Measurements from ENCODE around the gene TCF12.
A peak's percentile ranks its signal among the peaks of the same experiment; 100 is the strongest.
"Not testable (repeated sequence)": the region's sequence is repeated elsewhere in the genome, so short reads cannot be mapped to it uniquely, and the experiment has no call there.

The TCF12 gene

DNA sequence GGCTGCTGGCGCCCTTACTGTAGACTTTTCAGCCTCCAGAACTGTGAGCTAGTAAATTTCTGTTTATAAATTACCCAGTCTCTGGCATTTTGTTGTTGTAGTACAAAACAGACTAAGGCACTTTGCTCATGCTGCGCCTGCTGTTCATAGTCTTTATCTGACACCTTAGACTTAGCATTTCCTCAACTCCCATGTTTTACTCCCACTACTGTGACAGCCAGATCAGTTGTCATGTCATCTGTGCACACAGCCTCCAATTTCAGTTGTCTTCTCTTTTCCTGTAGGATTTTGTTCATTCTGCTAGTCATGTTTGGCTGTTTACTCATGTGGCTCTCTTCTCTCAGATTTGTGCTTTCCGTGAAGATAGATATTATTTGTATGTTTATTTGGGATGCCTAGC is 62.0 kb downstream of the TCF12 start:
- no peak for DNase-seq

DNA sequence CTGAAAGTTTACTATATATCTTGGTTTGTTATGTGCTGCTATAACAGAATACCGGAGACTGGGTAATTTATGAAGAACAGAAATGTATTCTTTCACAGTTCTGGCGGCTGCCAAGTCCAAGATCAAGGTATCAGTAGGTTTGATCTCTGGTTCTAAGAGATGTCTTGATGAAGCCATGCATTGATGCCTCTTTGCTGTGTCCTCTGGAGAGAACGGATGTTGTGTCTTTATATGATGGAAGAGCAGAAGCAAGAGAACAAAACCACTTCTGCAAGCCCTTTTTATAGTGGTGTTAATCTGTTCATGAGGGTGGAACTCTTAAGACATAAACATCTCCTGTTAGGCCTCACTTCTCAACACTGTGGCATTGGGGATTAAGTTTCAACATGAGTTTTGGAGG is 62.7 kb downstream of the TCF12 start:
- DNase-seq, result no peak

DNA sequence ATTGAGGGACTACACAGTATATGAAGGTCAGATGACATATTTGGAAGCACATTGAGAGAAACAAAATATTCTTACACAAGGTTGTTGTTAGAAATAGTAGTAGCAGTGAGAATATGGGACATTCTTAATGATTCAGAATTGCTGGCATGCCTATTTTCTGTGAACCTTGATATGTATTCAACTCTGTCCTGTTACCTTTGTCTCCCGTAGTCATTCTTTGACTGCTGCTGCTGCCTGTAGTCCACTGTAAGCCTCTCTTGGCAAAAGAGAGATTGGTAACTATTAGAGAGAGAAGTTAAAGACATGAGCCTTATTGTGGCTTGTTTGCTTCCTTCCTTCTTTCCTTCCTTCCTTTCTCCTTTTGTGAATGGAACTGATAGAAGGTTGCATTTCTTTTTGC is 64.5 kb downstream of the TCF12 start:
- peak in 1 of 2 experiments; percentile 16 for DNase-seq

DNA sequence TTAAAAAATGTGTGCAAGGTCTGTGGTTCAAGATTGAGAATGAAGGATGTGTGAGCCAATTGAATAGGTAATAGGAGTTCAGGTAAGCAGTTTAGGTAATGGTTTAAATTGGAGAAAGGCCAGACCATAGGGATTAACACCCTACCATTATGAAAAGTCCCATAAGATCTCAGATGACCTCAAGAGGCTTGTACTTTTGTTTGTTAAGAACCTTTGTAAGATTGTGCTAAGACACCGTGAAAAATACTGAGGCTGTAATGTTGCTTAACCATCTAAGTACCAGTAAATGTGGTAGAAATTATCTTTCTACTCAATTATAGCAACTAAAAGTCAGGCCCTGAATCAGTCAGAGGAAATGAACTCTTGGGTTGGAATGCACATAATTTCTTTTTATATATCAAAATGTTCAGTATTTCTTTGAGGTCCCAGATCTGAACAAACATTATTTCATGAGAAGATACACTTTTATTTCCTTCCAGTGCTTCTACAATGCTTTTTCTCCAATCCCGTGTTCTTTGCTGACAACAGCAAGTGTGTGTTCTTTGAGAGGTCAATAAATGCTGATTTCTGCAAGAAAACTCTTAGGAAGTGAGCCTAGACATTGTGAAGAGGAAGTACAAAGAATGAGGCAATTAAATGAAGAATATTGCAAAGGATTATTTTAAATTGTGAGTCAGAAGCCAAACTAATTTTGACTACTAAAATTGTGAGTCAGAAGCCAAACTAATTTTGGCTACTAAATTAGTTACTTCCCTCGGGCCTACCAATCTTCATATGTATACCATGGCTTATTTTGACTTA is 66.4 kb downstream of the TCF12 start:
- DNase-seq, result peak; percentile 71 to 74

DNA sequence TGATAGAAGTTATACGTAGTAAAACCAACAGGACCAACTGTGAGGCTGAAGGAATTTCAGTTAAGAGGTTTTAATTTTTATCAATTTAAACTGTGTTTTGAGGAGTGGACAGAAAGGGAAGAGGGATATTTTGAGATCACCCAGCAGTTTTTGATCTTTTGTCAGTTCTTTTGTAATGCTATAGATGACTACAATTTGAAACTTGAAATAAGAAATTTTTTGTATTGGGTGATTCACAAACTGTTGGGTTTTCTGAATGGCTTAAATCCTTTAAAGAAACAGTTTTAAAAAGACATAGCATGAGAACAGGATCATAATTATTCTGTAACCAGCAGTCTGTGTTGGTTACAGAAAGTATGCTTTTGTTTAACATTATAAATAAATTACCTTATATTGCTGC is 67.4 kb downstream of the TCF12 start:
- no peak for DNase-seq

DNA sequence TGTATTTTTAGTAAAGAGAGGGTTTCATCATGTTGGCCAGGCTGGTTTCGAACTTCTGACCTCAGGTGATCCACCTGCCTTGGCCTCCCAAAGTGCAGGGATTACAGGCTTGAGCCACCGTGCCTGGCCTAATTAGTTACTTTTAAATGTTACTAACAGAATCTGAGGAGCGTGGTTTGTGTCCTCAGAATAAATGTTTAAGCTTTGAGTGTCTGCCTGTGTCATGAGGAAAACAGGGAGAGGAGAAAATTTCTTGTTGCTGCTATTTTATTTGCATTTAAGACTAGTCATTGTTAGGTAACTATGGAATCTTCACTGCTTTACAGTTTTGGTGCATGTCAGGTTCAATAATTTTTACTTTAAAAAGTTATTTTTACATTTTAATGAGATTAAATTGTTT is 68.8 kb downstream of the TCF12 start:
- DNase-seq, result no peak

DNA sequence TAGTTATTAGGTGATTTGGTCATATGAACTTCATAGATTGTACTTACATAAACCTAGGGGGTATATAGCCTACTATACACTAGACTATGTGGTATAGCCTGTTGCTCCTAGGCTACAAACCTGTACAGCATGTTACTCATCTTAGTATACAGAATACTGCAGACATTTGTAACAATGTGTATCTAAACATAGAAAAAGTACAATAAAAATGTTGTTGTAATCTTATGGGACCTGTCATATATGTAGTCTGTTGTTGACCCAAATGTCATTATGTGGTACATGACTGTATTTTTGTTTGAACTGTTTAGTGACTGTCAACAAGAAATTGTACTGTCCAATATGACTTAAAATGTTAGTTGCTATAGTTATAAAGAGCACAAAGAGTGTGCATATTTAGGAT is 69.8 kb downstream of the TCF12 start:
- no peak for DNase-seq

DNA sequence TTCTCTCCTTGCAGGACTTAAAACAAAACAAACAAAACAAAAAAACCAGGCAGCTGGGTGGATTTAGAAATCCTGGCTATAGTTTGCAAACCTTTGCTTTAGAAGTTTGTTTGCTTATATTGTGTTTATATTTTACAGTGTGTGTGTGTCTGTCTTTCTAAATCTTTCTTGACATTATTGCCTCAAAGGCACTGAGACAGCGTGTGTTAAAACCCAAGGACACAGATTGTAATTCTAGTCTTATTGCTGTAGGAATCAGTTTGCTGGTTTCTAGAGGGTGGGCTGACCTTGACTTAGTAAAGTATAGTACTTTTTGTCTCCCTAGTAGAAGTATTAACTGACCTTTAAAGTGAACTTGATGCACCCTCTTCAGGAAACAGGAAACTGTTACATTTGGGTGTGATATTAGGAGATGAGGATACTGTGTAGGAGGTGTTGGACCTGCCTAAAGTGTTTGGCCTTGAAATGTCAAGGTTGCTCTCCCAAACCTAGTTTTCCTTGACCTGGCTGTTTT is 71.0 kb downstream of the TCF12 start:
- no peak for DNase-seq

DNA sequence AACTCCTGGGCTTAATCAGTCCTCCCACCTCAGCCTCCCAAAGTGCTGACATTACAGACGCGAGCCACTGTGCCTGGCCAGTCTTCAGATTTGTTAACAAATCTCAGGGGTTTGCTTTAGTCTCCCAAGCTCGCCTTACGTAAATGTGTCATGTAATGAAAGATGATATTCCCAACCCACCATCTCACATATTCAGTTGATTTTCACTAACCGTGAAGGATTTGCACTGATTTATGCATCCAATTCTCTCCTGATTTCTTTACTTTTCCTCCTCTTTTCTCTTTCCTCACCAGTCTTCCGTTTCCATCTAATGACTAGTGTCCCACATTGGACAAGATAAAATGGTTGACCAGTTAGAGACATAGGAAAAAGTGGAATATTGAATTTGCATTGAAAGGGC is 72.6 kb downstream of the TCF12 start:
- DNase-seq, result no peak

DNA sequence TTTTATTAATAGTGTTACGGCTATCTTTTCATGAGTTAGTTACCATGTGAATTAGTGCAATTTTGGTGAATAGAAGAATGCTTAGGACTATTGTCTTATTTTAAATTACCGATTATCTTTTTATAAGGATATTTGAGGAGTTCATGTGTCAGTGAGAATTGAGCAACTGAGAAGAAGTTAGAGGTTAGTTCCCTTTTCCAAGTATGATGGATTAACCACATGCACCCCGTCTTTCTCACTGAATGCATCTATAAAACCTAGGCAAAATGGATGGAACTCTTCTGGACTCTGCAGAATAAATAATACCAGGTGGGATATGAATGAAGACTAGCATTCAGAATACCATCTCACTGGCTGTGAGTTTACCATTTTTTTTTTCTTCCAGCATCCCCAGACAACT is 74.3 kb downstream of the TCF12 start:
- peak; percentile 50 to 63 for DNase-seq

DNA sequence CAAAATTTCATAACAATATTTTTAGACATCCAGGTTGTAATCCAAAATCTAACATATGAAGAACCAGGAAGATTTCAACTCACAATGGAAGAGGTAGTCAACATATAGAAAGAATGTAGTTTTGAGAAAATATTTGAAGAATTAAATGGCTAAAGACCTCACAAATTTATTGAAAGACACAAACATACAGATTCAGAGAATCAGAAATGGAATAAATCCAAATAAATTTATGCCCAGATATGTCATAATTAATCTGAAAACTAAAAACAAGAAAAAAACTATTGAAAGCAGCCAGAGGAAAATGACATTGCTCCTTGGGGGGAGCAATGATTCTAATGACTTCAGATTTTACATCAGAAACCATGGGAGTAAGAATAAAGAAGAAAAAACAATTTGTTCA is 75.8 kb downstream of the TCF12 start:
- DNase-seq, result no peak

DNA sequence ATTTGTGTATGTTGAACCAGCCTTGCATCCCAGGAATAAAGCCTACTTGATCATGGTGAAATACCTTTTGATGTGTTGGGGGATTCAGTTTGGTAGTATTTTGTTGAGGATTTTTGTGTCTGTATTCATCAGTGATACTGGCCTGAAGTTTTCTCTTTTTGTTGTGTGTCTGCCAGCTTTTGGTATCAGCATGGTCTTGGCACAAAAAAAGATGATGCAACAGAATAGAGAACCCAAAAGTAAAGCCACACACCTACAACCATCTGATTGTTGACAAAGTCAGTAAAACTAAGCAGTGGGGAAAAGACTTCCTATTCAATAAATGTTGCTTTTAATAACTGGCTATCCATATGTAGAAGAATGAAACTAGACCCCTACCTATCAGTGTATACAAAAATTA is 77.6 kb downstream of the TCF12 start:
- no peak for DNase-seq

DNA sequence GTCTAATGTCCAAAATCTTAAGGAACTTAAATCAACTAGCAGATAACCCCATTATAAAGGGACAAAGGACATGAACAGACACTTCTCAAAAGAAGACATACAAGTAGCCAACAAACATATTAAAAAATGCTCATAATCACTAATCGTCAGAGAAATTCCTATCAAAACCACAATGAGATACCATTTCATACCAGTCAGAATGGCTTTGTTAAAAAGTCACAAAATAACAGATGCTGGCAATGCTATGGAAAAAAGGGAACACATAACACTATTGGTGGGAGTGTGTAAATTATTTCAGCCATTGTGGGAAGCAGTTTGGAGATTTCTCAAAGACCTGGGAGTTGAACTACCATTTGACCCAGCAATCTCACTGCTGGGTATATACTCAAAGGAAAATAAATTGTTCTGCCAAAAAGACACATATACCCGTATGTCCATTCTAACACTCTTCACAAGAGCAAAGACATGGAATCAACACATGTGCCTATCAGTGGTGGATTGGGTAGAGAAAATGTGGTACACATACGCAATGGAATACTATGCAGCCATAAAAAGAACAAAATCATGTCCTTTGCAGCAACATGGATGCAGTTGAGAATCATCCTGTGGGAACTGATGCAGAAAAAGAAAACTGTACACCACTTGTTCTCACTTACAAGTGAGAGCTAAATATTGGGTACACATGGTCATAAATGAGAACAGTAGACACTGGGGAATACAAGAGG is 78.5 kb downstream of the TCF12 start:
- no peak for DNase-seq

DNA sequence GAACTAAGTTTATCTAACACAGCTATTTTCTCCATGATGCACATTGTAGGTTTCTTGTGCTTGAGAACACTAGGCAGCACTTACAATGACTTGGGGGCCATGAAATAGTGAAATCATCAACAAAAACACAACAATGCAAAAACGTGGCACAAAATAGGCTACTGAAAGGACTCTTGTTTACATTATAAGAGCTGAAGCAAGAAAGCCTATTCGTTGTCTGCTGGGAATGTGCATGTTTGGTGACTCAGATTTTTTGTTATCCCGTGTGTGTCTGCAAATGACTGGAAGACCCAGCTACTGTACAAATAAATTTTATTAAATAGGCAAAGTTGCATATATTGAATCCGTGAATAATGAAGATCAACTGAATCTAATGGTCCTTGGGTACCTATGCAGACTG is 85.0 kb downstream of the TCF12 start:
- no peak for DNase-seq

DNA sequence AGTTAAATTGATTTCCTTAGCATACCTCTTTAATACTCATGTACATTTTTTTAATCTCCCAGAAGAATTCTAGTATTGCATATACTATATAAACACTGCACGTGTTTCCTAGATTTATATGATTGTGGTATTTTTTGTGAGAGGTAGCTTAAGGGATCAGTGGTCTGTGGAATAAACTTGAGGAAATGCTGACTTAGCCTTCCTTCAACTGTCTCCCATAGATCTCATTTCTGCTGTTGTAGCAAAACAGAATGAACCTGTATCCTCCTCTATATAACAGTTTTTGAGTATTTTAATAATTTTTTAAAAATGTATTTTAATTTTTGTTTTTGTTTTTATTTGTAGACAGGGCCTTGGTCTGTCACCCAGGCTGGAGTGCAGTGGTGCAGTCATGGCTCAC is 86.8 kb downstream of the TCF12 start:
- DNase-seq, result no peak

DNA sequence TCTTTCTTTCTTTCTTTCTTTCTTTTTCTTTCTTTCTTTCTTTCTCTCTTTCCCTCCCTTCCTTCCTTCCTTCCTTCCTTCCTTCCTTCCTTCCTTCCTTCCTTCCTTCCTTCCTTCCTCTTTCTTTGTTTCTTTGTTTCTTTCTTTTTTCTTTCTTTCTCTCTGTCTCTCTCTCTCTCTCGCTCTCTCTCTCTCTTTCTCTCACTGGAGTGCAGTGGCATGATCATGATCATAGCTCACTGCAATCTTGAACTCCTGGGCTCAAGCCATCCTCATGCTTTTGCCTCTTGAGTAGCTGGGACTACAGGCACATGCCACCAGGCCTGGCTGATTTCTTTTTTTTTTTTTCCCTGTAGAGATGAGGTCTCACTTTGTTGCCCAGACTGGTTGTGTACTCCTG is 89.4 kb downstream of the TCF12 start:
- not testable (repeated sequence) for DNase-seq

DNA sequence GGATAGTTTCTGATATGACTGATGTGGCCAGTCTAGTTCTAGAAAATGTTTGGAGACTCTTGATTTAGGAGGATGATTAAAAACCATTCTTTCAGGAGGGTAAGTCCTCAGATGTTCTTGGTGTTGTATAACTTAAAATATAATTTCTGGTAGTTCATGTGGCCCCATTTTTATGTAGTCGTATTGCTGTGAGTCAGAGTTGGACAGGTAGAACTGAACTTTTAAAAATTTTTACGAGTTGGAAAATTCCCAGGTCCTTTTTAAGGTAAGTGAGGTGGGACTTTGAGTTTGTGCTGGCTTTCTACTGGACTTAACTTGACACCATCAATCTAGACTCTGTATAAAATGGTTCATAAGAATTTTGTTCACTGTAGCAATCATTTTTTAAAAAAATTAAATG is 92.3 kb downstream of the TCF12 start:
- no peak for DNase-seq

DNA sequence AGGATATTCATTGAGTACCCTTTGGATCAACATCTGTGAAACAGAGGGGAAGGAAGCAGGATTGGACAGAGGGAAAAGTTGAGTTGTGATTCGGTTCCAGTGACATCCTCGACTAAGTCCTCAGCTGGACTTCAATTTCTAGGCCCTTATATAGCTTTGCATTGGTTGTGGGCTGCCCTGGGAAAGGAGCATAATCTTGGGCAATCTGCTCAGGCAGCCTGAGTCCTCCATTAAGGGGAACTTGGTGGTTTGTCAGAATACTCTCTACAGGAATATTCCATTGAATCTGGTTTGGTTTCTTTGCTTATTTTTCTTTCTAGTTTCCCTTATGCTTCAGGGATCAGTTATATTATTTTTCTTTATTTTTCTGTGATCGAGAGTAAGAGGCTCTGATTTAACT is 94.1 kb downstream of the TCF12 start:
- DNase-seq, result peak; percentile 36 to 54

DNA sequence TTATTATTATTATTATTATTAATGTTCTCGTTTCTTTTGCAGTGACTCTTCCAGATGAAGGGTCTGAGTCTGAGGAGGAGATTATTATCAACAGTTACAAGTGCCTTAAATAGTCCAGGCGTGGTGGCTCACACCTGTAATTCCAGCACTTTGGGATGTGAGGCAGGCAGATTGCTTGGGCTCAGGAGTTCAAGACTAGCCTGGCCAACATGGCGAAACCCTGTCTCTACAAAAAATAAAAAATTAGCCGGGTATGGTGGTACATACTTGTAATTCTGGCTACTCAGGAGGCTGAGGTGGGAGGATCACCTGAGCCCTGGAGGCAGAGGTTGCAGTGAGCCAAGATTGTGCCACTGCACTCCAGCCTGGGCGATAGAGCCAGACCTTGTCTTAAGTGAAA is 96.5 kb downstream of the TCF12 start:
- DNase-seq, result not testable (repeated sequence)

DNA sequence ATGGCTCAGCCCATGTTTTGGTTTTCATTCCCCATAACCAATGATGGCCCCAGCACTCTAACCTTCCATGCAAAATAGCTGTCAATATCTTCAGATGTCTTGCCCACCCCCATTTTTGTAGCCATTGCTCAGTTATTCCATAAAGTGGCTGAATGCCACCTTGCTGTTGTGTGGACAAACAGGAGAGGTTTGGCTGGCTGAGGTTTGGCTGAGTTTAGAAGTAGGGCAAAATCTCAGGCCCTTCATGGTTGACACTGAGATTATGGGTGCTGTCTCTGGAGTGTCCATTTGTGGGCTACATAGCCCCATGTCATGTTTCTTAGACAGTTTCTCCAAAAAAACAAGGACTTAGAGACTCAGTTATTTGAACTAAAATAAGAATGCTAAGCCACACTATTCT is 96.9 kb downstream of the TCF12 start:
- no peak for DNase-seq

DNA sequence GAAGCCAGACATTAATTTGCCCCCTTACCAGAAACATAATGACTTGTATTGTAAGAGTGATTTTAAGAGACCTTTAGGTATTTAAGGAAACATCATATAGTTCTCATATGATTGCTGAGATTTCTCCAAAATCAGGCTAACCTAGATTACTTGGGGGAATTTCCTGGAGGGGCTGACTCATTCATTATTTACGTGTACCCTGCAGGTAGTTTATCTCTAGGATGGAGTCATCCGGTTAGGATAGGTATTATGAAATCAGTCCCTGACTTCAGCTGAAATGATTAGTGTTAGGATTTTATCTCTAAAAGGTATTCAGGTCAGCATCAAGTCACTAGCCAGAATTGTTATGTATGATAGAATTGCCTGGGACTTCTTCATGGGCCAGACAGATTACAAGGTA is 97.5 kb downstream of the TCF12 start:
- DNase-seq, result no peak

DNA sequence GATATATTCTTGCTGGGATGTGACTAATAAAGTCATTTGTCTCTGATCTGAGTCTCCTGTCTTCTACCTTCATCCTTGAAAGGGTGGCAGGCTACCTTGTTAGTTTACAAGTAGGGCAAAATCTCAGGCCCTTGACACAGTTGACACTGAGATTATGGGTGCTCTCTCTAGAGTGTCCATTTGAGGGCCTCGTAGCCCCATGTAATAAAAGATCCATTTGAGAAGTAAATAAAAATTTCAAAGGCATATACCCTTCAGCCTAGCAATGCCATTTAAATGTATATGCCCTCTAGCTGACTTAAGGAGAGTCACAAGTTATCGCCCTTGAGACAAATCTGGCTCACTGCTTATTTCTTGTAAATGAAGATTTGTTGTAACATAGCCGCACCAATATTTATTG is 98.6 kb downstream of the TCF12 start:
- DNase-seq, result peak; percentile 12 to 24

DNA sequence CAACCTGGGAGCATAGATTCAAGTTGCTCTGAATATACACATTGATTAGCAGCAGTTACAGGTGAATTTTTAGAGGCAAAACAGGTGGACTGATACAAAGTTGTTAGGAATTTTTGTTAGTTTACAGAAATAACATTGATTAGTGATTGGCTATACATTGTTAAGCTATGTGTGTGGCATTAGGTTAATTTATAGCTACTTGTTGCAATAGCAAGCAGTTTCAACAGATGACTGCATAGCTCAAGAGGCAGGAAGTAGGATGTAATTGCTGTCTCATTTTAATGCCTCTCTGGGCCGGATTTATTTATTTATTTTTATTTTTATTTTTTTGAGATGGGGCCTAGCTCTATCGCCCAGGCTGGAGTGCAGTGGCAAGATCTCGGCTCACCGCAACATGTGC is 99.7 kb downstream of the TCF12 start:
- no peak for DNase-seq

DNA sequence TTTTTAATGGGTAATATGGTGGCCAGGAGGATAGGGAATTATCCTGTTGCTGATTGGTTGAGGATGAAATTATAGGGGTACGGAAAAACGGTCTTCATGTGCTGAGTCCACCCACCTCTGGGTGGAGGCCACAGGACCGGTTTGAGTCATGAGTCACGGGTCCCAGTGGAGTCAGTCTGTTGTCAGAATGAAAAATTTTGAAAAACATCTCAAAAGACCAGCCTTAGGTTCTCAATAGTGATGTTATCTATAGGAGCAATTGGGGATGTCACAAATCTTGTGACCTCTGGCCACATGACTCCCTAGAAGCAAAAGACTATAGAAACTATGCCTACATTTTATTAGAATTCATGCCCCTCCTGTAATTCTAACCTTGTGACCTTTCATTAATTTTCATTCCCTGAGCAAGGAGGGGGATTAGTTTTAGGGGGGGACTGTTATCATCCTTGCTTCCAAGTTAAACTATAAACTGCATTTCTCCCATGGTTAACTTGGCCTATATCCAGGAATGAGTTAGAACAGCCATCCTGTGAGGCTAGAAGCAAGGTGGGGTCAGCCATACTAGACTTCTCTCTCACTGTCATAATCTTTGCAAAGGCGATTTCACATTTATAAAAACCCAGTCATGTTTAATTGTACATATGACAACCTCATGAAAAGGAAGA is 101.2 kb downstream of the TCF12 start:
- no peak for DNase-seq
